NCI-H2107 (cell line): ENCODE results near the gene CTPS2.
"Not testable (repeated sequence)": the region's sequence is repeated elsewhere in the genome, so short reads cannot be mapped to it uniquely, and the experiment has no call there.

Experiments
- DNase-seq: peaks from one replicate; lab custom pipeline; 2025; lab: John Stamatoyannopoulos, UW

Gene CTPS2

GRCh38 chrX:16654093-16654492 lies 58.4 kb downstream of the CTPS2 start:
- no peak for DNase-seq

GRCh38 chrX:16653424-16653823 lies 59.0 kb downstream of the CTPS2 start:
- DNase-seq, result no peak

GRCh38 chrX:16651391-16652024 lies 61.0 kb downstream of the CTPS2 start:
- no peak for DNase-seq

GRCh38 chrX:16649858-16650257 lies 62.6 kb downstream of the CTPS2 start, which contains the start of gene S100G:
TSS of gene S100G (plus strand) at chrX:16650158. CDS start at chrX:16651007, 849 bp downstream.
- DNase-seq, result no peak

- DNase-seq, result peak; percentile 6
Observed at GRCh38 chrX:16646366-16647138, 65.9 kb downstream of the CTPS2 start.

- DNase-seq, result no peak
Observed at GRCh38 chrX:16643176-16643575, 69.3 kb downstream of the CTPS2 start.

GRCh38 chrX:16640823-16641222 lies 71.6 kb downstream of the CTPS2 start:
- no peak for DNase-seq

- no peak for DNase-seq
Observed at GRCh38 chrX:16639966-16640365, 72.5 kb downstream of the CTPS2 start.

GRCh38 chrX:16638533-16638932 lies 73.9 kb downstream of the CTPS2 start:
- DNase-seq, result no peak

- no peak for DNase-seq
Observed at GRCh38 chrX:16635596-16635995, 76.9 kb downstream of the CTPS2 start.

GRCh38 chrX:16635040-16635439 lies 77.4 kb downstream of the CTPS2 start:
- no peak for DNase-seq

- no peak for DNase-seq
Observed at GRCh38 chrX:16633754-16634153, 78.7 kb downstream of the CTPS2 start.

- no peak for DNase-seq
Observed at GRCh38 chrX:16629909-16630308, 82.6 kb downstream of the CTPS2 start.

GRCh38 chrX:16628946-16629595 lies 83.4 kb downstream of the CTPS2 start:
- no peak for DNase-seq

GRCh38 chrX:16628511-16628910 lies 84.0 kb downstream of the CTPS2 start:
- DNase-seq, result not testable (repeated sequence)

GRCh38 chrX:16619024-16619423 lies 93.4 kb downstream of the CTPS2 start:
- DNase-seq, result no peak

GRCh38 chrX:16618422-16618821 lies 94.0 kb downstream of the CTPS2 start:
- DNase-seq, result no peak

- no peak for DNase-seq
Observed at GRCh38 chrX:16617382-16617781, 95.1 kb downstream of the CTPS2 start.

GRCh38 chrX:16612257-16612897 lies 100.1 kb downstream of the CTPS2 start:
- no peak for DNase-seq

- not testable (repeated sequence) for DNase-seq
Observed at GRCh38 chrX:16610654-16611053, 101.8 kb downstream of the CTPS2 start.

GRCh38 chrX:16610121-16610621 lies 102.3 kb downstream of the CTPS2 start:
- DNase-seq, result no peak

GRCh38 chrX:16606142-16606720 lies 106.2 kb downstream of the CTPS2 start:
- DNase-seq, result no peak
